Activated T-cell treated with anti-CD3 and anti-CD28 coated beads, Interleukin-2, amount 50 U/mL, for 72 hours (primary cell): ENCODE results near the gene FBN1. TPM values are rescaled to one million over a fixed set of nuclear protein-coding genes. Genes with fewer than 3 reads are reported as not detected.
A peak's percentile ranks its signal among the peaks of the same experiment; 100 is the strongest.

Source experiments
- ATAC-seq, 2 donors: fragments of 150-1000 bp; cut with Tn5 transposase; replicated peaks in 1 of 2; 2 replicates each; pipeline ENCODE4 v1.10.0; 2021; ENCODE audit warnings: moderate library complexity in 2 of 2, mild to moderate bottlenecking in 1 of 2
- DNase-seq, 2 donors: peaks; one replicate each; pipeline ENCODE4 v3.0.0; 2021 to 2022; ENCODE audit warnings: mixed read lengths in 1 of 2
- H3K27ac Mint-ChIP-seq: one replicate; pipeline ENCODE4 v1.8.0; 2022; ENCODE audit warnings: mild to moderate bottlenecking, moderate library complexity, mixed read lengths
- H3K27me3 Mint-ChIP-seq: one replicate; pipeline ENCODE4 v1.8.0; 2022; ENCODE audit warnings: low read depth, mixed read lengths
- H3K36me3 Mint-ChIP-seq, 2 donors: one replicate each; pipeline ENCODE4 v1.8.0; 2022; ENCODE audit warnings: mixed read lengths in 2 of 2, mild to moderate bottlenecking in 1 of 2; ENCODE audit not compliant: insufficient read depth in 2 of 2
- H3K4me1 Mint-ChIP-seq: one replicate; pipeline ENCODE4 v1.8.0; 2022; ENCODE audit warnings: low read depth, mixed read lengths
- H3K4me3 Mint-ChIP-seq, 2 donors: one replicate each; pipeline ENCODE4 v1.8.0; 2022; ENCODE audit warnings: mild to moderate bottlenecking in 2 of 2, mixed read lengths in 2 of 2, moderate library complexity in 2 of 2
- H3K9me3 Mint-ChIP-seq, 2 donors: one replicate each; pipeline ENCODE4 v1.8.0; 2022; ENCODE audit warnings: mixed read lengths in 2 of 2
- total RNA-seq, 2 donors: library from RNA; stranded (reverse); gene quantifications; one replicate each; pipeline ENCODE4 v1.2.3, GENCODE V29; 2022

Gene FBN1
- total RNA-seq, 2 donors from 2014 or later: 0.50 to 0.79 TPM

- H3K4me3 Mint-ChIP-seq: peak overlapping the region; percentile 34 to 74
- H3K27me3 Mint-ChIP-seq: peaks cover 40% of the 10 kb centered on the region
- no peak overlapping the region for H3K27ac Mint-ChIP-seq
Measured at GRCh38 chr15:48644467-48644826, 1.1 kb downstream of the FBN1 start.

GRCh38 chr15:48643776-48644466, 1.6 kb downstream of the FBN1 start:
- no peak for ATAC-seq
- Mint-ChIP-seq H3K27me3 (peaks cover 40% of the 10 kb centered on the region), H3K4me1 (no peaks in the 10 kb centered on the region), H3K27ac (no peak overlapping the region), H3K36me3 (no peaks in the 10 kb centered on the region), H3K4me3 (peak overlapping the region; percentile 34 to 74), H3K9me3 (no peaks in the 10 kb centered on the region)
- no peak for DNase-seq

More at GRCh38 chr15:48644467-48644826, 1.1 kb downstream of the FBN1 start:
- Mint-ChIP-seq H3K4me1 (no peaks in the 10 kb centered on the region), H3K9me3 (no peaks in the 10 kb centered on the region), H3K36me3 (no peaks in the 10 kb centered on the region)
- DNase-seq (no peak), ATAC-seq (no peak)

GRCh38 chr15:48643206-48643605, 2.3 kb downstream of the FBN1 start:
- H3K4me3 Mint-ChIP-seq: no peak overlapping the region
- H3K9me3 Mint-ChIP-seq: no peaks in the 10 kb centered on the region

GRCh38 chr15:48642795-48643194, 2.7 kb downstream of the FBN1 start:
- no peak overlapping the region for H3K27ac Mint-ChIP-seq
- no peaks in the 10 kb centered on the region for H3K36me3 Mint-ChIP-seq
- H3K27me3 Mint-ChIP-seq: peaks cover 33% of the 10 kb centered on the region
- no peak for DNase-seq
- no peak for ATAC-seq
- H3K9me3 Mint-ChIP-seq: no peaks in the 10 kb centered on the region
- no peak overlapping the region for H3K4me3 Mint-ChIP-seq
- H3K4me1 Mint-ChIP-seq: no peaks in the 10 kb centered on the region

More at GRCh38 chr15:48643206-48643605, 2.3 kb downstream of the FBN1 start:
- H3K36me3 Mint-ChIP-seq: no peaks in the 10 kb centered on the region
- ATAC-seq: no peak
- peaks cover 37% of the 10 kb centered on the region for H3K27me3 Mint-ChIP-seq
- no peak for DNase-seq
- H3K4me1 Mint-ChIP-seq: no peaks in the 10 kb centered on the region
- no peak overlapping the region for H3K27ac Mint-ChIP-seq

GRCh38 chr15:48641416-48641815, 4.1 kb downstream of the FBN1 start:
- Mint-ChIP-seq H3K4me3 (no peak overlapping the region), H3K36me3 (no peaks in the 10 kb centered on the region)

GRCh38 chr15:48638963-48639362, 6.5 kb downstream of the FBN1 start:
- Mint-ChIP-seq H3K9me3 (no peaks in the 10 kb centered on the region), H3K36me3 (no peaks in the 10 kb centered on the region), H3K4me3 (no peak overlapping the region), H3K4me1 (no peaks in the 10 kb centered on the region), H3K27ac (no peak overlapping the region), H3K27me3 (peaks cover 11% of the 10 kb centered on the region)
- no peak for DNase-seq
- no peak for ATAC-seq

More at GRCh38 chr15:48641416-48641815, 4.1 kb downstream of the FBN1 start:
- DNase-seq (no peak), ATAC-seq (no peak)
- Mint-ChIP-seq H3K27ac (no peak overlapping the region), H3K9me3 (no peaks in the 10 kb centered on the region), H3K4me1 (no peaks in the 10 kb centered on the region), H3K27me3 (peaks cover 19% of the 10 kb centered on the region)

GRCh38 chr15:48637639-48638038, 7.9 kb downstream of the FBN1 start:
- no peak for ATAC-seq
- Mint-ChIP-seq H3K27ac (no peak overlapping the region), H3K36me3 (no peaks in the 10 kb centered on the region), H3K4me1 (no peaks in the 10 kb centered on the region), H3K4me3 (no peak overlapping the region), H3K27me3 (no peaks in the 10 kb centered on the region), H3K9me3 (no peaks in the 10 kb centered on the region)
- DNase-seq: no peak

- Mint-ChIP-seq H3K4me1 (peaks cover under 1% of the 10 kb centered on the region), H3K27me3 (no peaks in the 10 kb centered on the region), H3K4me3 (no peak overlapping the region), H3K36me3 (no peaks in the 10 kb centered on the region), H3K9me3 (no peaks in the 10 kb centered on the region), H3K27ac (no peak overlapping the region)
- DNase-seq (no peak), ATAC-seq (no peak)
Measured at GRCh38 chr15:48636511-48636910, 9.0 kb downstream of the FBN1 start.

GRCh38 chr15:48634893-48635292, 10.6 kb downstream of the FBN1 start:
- Mint-ChIP-seq H3K4me3 (no peak overlapping the region), H3K4me1 (peaks cover 9% of the 10 kb centered on the region), H3K27ac (no peak overlapping the region), H3K9me3 (no peaks in the 10 kb centered on the region), H3K36me3 (no peaks in the 10 kb centered on the region), H3K27me3 (no peaks in the 10 kb centered on the region)
- no peak for ATAC-seq
- no peak for DNase-seq

GRCh38 chr15:48634096-48634495, 11.4 kb downstream of the FBN1 start:
- Mint-ChIP-seq H3K9me3 (no peaks in the 10 kb centered on the region), H3K36me3 (no peaks in the 10 kb centered on the region), H3K4me3 (no peak overlapping the region), H3K4me1 (peaks cover 9% of the 10 kb centered on the region), H3K27me3 (no peaks in the 10 kb centered on the region), H3K27ac (no peak overlapping the region)
- ATAC-seq (no peak), DNase-seq (no peak)

GRCh38 chr15:48632651-48633050, 12.9 kb downstream of the FBN1 start:
- ATAC-seq (no peak), DNase-seq (no peak)
- no peak overlapping the region for H3K27ac Mint-ChIP-seq
- no peak overlapping the region for H3K4me3 Mint-ChIP-seq
- peaks cover 9% of the 10 kb centered on the region for H3K4me1 Mint-ChIP-seq
- H3K27me3 Mint-ChIP-seq: no peaks in the 10 kb centered on the region
- no peaks in the 10 kb centered on the region for H3K36me3 Mint-ChIP-seq
- no peaks in the 10 kb centered on the region for H3K9me3 Mint-ChIP-seq

GRCh38 chr15:48631176-48631770, 14.2 kb downstream of the FBN1 start:
- Mint-ChIP-seq H3K27me3 (no peaks in the 10 kb centered on the region), H3K4me3 (no peak overlapping the region), H3K9me3 (no peaks in the 10 kb centered on the region), H3K4me1 (peaks cover 9% of the 10 kb centered on the region), H3K27ac (no peak overlapping the region), H3K36me3 (no peaks in the 10 kb centered on the region)
- DNase-seq (peak; percentile 38 to 47), ATAC-seq (peak; percentile 67 to 93)

- H3K4me1 Mint-ChIP-seq: peaks cover 9% of the 10 kb centered on the region
- no peaks in the 10 kb centered on the region for H3K36me3 Mint-ChIP-seq
- no peaks in the 10 kb centered on the region for H3K27me3 Mint-ChIP-seq
- H3K4me3 Mint-ChIP-seq: peak overlapping the region; percentile 4 to 31
- H3K27ac Mint-ChIP-seq: no peak overlapping the region
- DNase-seq (no peak), ATAC-seq (peak; percentile 32 to 39)
- H3K9me3 Mint-ChIP-seq: no peaks in the 10 kb centered on the region
Measured at GRCh38 chr15:48630245-48630644, 15.3 kb downstream of the FBN1 start.

- ATAC-seq (no peak), DNase-seq (no peak)
- Mint-ChIP-seq H3K4me1 (peaks cover 9% of the 10 kb centered on the region), H3K27ac (no peak overlapping the region), H3K4me3 (no peak overlapping the region), H3K36me3 (no peaks in the 10 kb centered on the region), H3K9me3 (no peaks in the 10 kb centered on the region), H3K27me3 (no peaks in the 10 kb centered on the region)
Measured at GRCh38 chr15:48628832-48629231, 16.7 kb downstream of the FBN1 start.
